Endometrium (tissue), 2 donors: ENCODE results near the gene ARPP21.
"Not testable (repeated sequence)": the region's sequence is repeated elsewhere in the genome, so short reads cannot be mapped to it uniquely, and the experiment has no call there.

Source experiments
- FAIRE-seq: peaks from 2 replicates; lab custom pipeline; 2012; peaks lifted over from hg19 to GRCh38; lab: Jason Lieb, UNC
- donor health status: control.
- donor health status: control.

Gene ARPP21

DNA sequence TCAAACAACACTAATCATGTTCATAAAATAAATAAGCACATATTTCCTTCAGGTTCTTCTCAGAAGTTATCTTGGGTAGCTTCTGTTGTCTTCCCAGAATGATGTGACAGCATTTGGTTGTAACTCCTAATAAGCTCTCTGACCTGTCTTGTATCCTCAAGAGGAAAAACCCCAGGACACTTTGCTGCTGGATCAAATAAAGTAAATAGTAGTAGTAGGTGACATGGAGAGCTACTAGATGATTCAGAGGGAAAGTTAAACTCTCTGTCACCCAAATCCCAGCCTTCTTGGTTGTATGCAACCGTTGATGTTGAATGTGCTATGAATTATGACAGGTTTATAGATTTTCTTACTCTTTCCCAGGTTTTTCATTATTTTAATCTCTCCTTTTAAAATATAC, 143.0 kb downstream of the ARPP21 start:
- no peak for FAIRE-seq

DNA sequence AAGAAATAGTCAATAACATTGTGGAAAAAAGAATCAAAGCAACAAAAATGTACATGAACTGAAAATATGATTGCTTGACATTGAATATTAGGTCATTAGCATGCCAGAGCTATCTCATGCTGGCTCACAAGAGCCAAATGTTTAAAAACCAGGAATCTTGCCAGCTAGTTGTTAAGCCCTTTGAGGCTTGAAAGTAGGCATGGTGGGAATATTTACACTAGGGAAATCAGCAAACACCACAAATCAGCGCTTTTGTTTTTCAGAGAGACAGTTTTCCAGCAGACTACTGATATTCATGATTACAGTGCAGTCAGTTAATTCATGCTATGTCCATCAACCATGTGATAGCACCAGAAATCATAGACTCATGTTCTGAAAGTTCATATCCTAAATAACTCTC, 144.8 kb downstream of the ARPP21 start:
- no peak for FAIRE-seq

DNA sequence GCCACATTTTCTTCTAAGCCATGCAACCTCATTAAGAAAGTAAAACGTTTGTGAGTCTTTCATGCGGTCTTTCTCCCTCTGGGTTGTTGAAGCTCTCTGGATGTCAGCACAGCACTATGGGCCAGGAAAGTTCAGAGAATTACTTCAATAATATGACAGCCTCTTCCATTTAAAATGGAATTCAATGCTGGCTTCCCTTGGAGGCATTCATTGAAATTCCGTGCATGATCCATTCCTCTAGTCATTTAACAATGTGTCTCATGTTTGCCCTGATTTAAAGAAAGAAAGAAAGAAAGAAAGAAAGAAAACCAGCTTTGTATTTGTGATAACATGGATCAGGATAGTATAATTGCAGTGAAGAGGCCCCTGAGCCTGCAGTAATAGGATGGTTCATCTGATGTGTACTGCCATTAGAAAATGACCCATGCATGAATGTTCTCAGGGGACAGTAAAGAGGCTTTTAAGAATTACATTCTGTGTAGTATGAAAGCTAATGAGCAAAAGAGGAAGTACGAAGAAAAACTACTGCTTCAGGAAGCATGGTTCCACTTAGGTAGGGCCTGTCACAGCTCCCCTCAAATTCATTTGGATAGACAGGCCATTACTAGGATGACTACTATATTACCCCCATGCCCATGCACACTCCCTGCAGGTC, 146.0 kb downstream of the ARPP21 start:
- no peak for FAIRE-seq

DNA sequence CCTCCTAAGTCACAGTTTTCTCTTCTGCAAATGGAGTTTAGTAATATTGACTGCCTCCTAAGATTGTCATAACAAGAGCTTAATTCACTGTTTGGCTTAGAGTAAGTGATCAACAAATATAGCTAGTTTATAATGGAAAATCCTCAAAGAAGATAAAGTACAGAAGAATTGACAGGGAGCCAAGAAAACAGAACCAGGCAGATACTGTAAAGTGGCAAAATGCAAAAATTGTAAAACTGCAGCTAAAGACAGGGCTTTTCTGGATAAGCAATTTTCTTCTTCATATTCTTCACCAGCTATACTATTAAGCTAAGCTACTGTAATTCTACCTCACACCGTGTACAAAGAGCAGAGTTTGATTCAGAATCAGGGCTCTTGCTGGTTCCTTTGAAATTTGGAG, 148.6 kb downstream of the ARPP21 start:
- FAIRE-seq = no peak

DNA sequence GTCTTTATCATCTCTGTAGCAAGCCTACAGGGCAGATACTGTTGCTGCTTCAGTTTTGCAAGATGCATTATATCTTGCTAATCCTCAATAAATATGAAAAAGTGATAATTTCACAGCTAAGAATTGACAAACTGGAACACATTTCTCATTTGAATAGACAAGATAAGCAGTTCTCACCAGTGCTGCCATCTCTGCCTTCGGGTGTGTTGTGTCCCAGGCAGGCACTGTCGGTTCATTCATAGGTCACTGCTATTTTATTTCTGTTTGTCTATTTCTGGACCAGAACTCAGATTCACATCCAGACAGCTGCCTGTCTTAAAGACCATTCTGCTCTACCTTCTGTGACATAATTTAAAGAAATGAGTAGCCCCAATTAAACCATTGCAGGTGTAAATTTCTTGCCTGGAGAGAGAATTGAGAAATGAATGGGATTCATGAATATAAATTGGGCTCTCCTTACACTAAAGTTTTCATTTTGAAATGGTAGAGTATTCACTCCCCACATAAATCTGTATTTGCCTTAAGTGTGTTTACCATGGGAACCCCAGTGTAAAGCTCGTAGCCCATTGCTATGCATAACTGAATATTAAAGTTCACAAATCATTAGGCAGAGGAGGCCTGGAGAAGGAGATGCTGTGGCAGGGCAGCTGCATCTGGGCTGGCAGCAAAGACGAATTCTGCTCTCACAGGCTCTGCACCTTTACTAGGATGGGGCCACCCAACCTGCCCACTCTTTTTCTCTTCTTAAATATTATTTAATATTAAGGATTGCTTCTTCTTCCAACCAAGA, 149.9 kb downstream of the ARPP21 start:
- no peak for FAIRE-seq

DNA sequence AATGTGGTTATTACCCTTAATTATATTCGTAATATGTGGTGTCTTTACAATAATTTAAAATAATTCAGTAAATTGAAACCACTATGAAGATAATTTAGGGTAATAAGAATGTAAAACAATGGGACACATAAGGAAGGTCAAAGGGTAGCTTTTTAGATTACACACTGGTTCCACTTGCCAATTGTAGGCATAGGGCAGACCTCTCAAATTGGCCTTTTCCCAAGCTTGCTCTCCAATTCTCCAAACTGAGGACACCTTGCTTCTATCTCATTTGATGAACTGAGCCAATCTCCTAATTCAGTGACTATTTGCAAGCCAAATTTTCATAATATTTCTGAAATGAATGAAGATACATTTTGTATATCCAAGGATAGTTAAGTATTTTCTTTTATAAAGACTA, 151.4 kb downstream of the ARPP21 start:
- no peak for FAIRE-seq

DNA sequence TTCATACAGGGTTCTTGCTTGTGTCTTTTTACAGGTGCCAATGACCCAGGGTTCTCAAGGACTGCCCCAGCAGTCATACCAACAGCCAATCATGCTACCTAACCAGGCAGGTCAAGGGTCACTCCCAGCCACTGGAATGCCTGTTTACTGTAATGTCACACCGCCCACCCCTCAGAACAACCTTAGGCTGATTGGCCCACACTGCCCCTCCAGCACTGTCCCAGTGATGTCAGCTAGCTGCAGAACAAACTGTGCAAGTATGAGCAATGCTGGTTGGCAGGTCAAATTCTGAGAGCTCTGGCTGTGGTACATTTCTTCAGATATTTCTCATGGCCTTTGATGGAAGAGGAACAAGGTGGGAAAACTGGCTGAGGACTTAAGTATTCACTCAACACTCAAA, 154.3 kb downstream of the ARPP21 start:
- FAIRE-seq = no peak

DNA sequence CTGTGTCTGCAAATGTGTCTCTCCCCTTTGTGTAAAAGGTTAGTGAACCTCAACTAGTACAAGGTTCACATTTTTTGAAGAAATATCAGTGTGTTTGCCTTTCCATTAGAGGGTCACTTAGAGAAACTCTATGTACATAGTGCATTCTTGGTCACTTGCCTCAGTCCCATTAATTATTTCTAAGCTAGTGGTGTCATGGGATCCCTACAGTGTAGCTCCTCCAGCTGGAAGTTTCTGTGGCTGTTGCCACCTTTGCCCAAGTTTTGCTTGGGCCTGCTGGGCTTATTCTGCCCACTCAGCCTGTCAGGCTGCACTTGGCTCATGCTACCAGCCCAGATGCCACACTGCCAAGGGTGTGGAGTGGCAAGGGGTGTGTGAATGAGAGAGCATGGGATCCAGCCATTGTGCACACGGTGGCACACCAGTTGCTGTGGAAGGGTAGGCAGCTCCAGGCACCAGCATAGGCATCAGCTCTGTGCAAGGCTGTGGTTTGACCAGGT, 161.7 kb downstream of the ARPP21 start:
- FAIRE-seq = no peak

DNA sequence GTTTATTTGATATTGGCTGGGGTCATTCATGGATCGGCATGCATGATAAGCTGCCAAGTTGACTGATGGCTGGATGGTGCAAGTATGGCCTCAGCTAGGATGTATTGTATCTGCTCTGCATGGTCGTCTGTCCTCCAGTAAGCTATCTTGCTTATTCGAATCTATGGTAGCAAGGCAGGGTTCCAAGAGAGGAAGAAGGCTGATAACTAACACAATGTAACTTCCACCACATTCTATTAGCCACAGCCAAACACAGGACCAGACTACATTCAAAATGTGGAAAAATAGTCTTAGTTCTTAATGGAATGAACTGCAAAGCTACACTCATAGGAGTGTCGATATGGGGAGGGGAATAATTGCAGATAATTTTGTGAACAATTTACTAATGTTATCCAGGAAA, 175.2 kb downstream of the ARPP21 start:
- FAIRE-seq = no peak

DNA sequence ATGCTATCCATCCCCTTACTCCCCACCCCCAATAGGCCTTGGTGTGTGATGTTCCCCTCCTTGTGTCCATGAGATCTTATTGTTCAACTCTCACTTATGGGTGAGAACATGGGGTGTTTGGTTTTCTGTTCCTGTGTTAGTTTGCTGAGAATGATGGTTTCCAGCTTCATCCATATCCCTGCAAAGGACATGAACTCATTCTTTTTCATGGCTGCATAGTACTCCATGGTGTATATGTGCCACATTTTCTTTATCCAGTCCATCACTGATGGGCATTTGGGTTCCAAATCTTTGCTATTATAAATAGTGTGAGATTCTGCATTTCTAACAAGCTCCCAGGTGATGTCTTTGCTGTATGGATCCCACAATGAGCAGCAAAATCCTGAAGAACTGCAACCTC, 176.5 kb downstream of the ARPP21 start:
- FAIRE-seq = not testable (repeated sequence)

DNA sequence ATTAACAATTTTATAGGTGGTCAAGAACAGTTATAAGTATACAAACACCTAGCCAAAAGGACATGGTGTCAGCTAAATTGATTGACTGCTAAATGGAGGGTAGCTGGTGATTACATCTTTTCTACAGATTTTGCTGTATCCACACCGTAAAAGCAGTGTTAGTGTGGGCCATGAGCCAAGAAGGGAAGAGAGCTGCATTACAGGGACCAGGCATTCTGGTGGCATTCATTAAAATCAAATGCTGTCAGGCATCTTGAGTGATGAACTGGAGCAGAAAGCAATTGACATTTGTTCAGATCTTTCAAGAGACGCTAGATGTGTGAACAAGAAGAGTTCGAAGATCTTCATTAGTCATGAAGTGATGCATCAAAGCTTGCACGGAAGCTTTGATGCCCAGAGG, 177.9 kb downstream of the ARPP21 start:
- no peak for FAIRE-seq

DNA sequence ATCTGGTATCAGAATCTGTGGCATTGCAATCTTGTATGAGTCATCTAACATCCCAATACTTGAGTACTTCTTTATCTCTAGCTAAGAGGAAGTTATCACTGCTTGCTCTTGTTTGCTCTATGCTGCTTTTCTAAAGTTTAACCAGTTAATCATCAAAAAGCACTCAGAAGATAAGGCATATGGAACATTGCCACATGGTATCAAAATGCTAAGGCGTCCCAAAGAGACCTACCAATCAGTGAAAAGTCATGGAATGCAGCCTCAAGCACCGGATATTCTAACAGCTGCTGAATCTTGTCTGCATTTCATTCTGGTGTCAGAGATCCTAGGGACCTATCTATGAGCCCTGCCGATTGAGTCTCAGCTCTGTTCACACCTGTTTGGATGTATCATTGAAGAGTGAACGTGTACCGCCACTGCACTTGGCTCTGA, 192.8 kb downstream of the ARPP21 start:
- FAIRE-seq = no peak
